Endothelial cell of umbilical vein (primary cell): ENCODE measurements around the gene TRAIP.

Experiments used
- EZH2 ChIP-seq: IDR thresholded peaks from 2 replicates; pipeline ENCODE4 v1.6.1; 2012; ENCODE audit warnings: borderline replicate concordance, low read depth, mild to moderate bottlenecking, moderate library complexity, low read length, inconsistent platforms; ENCODE audit not compliant: severe bottlenecking
- GATA2 ChIP-seq: IDR thresholded peaks from 2 replicates; pipeline ENCODE4 v1.7.0; 2011; ENCODE audit warnings: low read depth, mild to moderate bottlenecking, moderate library complexity, mixed read lengths, low read length; ENCODE audit not compliant: insufficient read length, insufficient read depth
- JUN ChIP-seq: IDR thresholded peaks from 2 replicates; pipeline ENCODE4 v1.6.1; 2011; ENCODE audit warnings: borderline replicate concordance, low read depth; ENCODE audit not compliant: insufficient read length, insufficient read depth
- MYC ChIP-seq: IDR thresholded peaks from one replicate; pipeline ENCODE4 v1.6.1; 2011; ENCODE audit warnings: mild to moderate bottlenecking, low read depth, low read length
- POLR2A ChIP-seq: IDR thresholded peaks from 2 replicates; pipeline ENCODE4 v1.6.1; 2012; ENCODE audit warnings: low read depth, mild to moderate bottlenecking, control low read depth, low read length
- POLR2AphosphoS5 ChIP-seq: IDR thresholded peaks from 2 replicates; pipeline ENCODE4 v1.6.1; 2012; ENCODE audit warnings: low read depth, mild to moderate bottlenecking, control low read depth, low read length, moderate library complexity; ENCODE audit not compliant: insufficient read depth
- TF ChIP-seq, protein P1 (sequence below), 2 donors: IDR thresholded peaks; 1 replicate in 1 of 2; 2 replicates in 1 of 2; pipeline ENCODE4 v1.5.1; 2011; ENCODE audit warnings: low read length in 2 of 2, mild to moderate bottlenecking in 2 of 2, moderate library complexity in 2 of 2, control low read depth in 1 of 2, inconsistent platforms in 1 of 2, low read depth in 1 of 2; ENCODE audit not compliant: insufficient read depth in 1 of 2; ENCODE audit errors: extremely low read depth in 1 of 2
- TF ChIP-seq, protein P2 (sequence below): IDR thresholded peaks from 2 replicates; pipeline ENCODE4 v1.6.1; 2011; ENCODE audit not compliant: insufficient read depth, insufficient read length

DNA sequence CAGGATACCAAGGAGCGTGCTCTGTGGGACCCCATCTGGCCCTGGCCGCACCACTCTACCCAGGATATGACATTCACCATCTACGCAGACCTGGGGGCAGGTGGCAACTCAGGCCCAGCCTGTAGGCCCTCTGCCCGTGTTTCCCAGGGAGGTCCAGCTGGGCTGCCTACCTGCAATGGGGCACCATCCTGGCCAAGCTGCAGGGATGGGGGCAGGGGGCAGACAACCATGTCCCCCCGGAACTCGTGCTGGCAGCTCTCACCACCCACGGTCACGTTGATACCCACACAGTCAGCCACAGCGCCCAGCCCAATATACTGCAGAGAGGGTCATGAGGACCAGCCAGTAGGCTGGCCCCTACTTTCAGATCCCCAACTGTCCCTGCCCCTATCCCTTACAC lies 39.4 kb upstream of the TRAIP start:
- TF ChIP-seq EZH2 = no peak
- TF ChIP-seq GATA2 = no peak
- TF ChIP-seq, protein P1, sequence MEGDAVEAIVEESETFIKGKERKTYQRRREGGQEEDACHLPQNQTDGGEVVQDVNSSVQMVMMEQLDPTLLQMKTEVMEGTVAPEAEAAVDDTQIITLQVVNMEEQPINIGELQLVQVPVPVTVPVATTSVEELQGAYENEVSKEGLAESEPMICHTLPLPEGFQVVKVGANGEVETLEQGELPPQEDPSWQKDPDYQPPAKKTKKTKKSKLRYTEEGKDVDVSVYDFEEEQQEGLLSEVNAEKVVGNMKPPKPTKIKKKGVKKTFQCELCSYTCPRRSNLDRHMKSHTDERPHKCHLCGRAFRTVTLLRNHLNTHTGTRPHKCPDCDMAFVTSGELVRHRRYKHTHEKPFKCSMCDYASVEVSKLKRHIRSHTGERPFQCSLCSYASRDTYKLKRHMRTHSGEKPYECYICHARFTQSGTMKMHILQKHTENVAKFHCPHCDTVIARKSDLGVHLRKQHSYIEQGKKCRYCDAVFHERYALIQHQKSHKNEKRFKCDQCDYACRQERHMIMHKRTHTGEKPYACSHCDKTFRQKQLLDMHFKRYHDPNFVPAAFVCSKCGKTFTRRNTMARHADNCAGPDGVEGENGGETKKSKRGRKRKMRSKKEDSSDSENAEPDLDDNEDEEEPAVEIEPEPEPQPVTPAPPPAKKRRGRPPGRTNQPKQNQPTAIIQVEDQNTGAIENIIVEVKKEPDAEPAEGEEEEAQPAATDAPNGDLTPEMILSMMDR (IDR thresholded peaks at IDR 0.05; ENCODE audit: extremely low read depth in 1 of 2, insufficient read depth in 1 of 2, low read depth in 1 of 2, low read length in 2 of 2) = no peak
- no peak for TF ChIP-seq POLR2A
- TF ChIP-seq, protein P2, sequence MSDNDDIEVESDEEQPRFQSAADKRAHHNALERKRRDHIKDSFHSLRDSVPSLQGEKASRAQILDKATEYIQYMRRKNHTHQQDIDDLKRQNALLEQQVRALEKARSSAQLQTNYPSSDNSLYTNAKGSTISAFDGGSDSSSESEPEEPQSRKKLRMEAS = no peak
- TF ChIP-seq JUN = no peak
- no peak for TF ChIP-seq MYC
- no peak for TF ChIP-seq POLR2AphosphoS5
